Endodermal cell (in vitro differentiated cells): Measurements from ENCODE around the gene RASAL3. TPM values are rescaled to one million over a fixed set of nuclear protein-coding genes. Genes with fewer than 3 reads are reported as not detected.

ENCODE experiments used
- DNase-seq: peaks from one replicate; pipeline ENCODE4 v3.0.0-alpha.2; 2017
- H3K27ac ChIP-seq: 2 replicates; pipeline ENCODE4 v1.5.1; 2013; ENCODE audit warnings: mild to moderate bottlenecking, low read depth, low read length, moderate library complexity
- H3K27me3 ChIP-seq: 2 replicates; pipeline ENCODE4 v1.6.1; 2013; ENCODE audit warnings: mild to moderate bottlenecking, low read length, moderate library complexity; ENCODE audit not compliant: insufficient read depth, control insufficient read depth, poor library complexity, severe bottlenecking
- H3K36me3 ChIP-seq: 2 replicates; pipeline ENCODE4 v1.7.0; 2013; ENCODE audit warnings: mild to moderate bottlenecking, low read length, moderate library complexity; ENCODE audit not compliant: control insufficient read depth, insufficient read depth
- H3K4me1 ChIP-seq: one replicate; pipeline ENCODE4 v1.7.0; 2013; ENCODE audit warnings: low read length; ENCODE audit not compliant: control insufficient read depth, insufficient read depth
- H3K4me3 ChIP-seq: 2 replicates; pipeline ENCODE4 v1.5.1; 2013; ENCODE audit warnings: mild to moderate bottlenecking, low read length, moderate library complexity
- H3K9ac ChIP-seq: 2 replicates; pipeline ENCODE4 v1.6.1; 2013; ENCODE audit warnings: mild to moderate bottlenecking, low read length, moderate library complexity; ENCODE audit not compliant: poor library complexity, severe bottlenecking; ENCODE audit errors: extremely low read depth
- H3K9me3 ChIP-seq: 2 replicates; pipeline ENCODE4 v1.6.1; 2013; ENCODE audit warnings: mild to moderate bottlenecking, low read length, moderate library complexity; ENCODE audit not compliant: control insufficient read depth
- H3K27ac Mint-ChIP-seq: 2 replicates; pipeline ENCODE4 v1.8.0; 2020; ENCODE audit warnings: mixed read lengths
- H3K27me3 Mint-ChIP-seq: 2 replicates; pipeline ENCODE4 v1.8.0; 2021; ENCODE audit warnings: mild to moderate bottlenecking, mixed read lengths; ENCODE audit not compliant: insufficient read depth
- H3K36me3 Mint-ChIP-seq: 2 replicates; pipeline ENCODE4 v1.8.0; 2020; ENCODE audit warnings: low read depth, mixed read lengths
- H3K4me1 Mint-ChIP-seq: 2 replicates; pipeline ENCODE4 v1.8.0; 2020; ENCODE audit warnings: mixed read lengths
- H3K4me3 Mint-ChIP-seq: 2 replicates; pipeline ENCODE4 v1.8.0; 2020; ENCODE audit warnings: mild to moderate bottlenecking, moderate library complexity, mixed read lengths
- H3K9me3 Mint-ChIP-seq: 2 replicates; pipeline ENCODE4 v1.8.0; 2020; ENCODE audit warnings: mild to moderate bottlenecking, mixed read lengths
- WGBS, 2 experiments: methylation state at CpG; one replicate each; pipeline versions ENCODE4 v1.1.5 to v1.1.7; 2013; ENCODE audit warnings: missing lambda C conversion rate in 2 of 2, mixed read lengths in 1 of 2; ENCODE audit not compliant: insufficient coverage in 1 of 2, insufficient read length in 1 of 2; 5-methylcytosine and 5-hydroxymethylcytosine counted together
- microRNA-seq: library from miRNA; unstranded; fragments of <30 nt; microRNA quantifications from one replicate; pipeline ENCODE4 v1.2.0, GENCODE V29; 2020; ENCODE audit warnings: borderline microRNAs expressed
- total RNA-seq, 2 donors: library from RNA; stranded (reverse); fragmentation: NEBNext Ultra II Directional in 1 of 2; extraction: Animal tissue kit (Norgen Biotek cat#: 25700) in 1 of 2; gene quantifications; 2 replicates in 1 of 2; 3 replicates in 1 of 2; pipeline ENCODE4 v1.2.1, GENCODE V29; 2021
- TF ChIP-seq, protein P1 (sequence below): fragments of 200-600 bp; sonication (generic); conservative IDR thresholded peaks from 2 replicates; pipeline ENCODE4 v1.5.0; 2021; ENCODE audit warnings: antibody characterized with exemption, mild to moderate bottlenecking

The RASAL3 gene
- total RNA-seq, 2 donors from 2014 or later = not detected

GRCh38 chr19:15404097-15404779 is 60.1 kb downstream of the RASAL3 start:
- H3K9ac ChIP-seq = no peak overlapping the region
- no peak overlapping the region for H3K4me3 Mint-ChIP-seq
- H3K4me1 Mint-ChIP-seq = peaks cover 11% of the 10 kb centered on the region
- H3K27me3 Mint-ChIP-seq = no peaks in the 10 kb centered on the region
- H3K36me3 Mint-ChIP-seq = peaks cover 54% of the 10 kb centered on the region
- TF ChIP-seq, protein P1, sequence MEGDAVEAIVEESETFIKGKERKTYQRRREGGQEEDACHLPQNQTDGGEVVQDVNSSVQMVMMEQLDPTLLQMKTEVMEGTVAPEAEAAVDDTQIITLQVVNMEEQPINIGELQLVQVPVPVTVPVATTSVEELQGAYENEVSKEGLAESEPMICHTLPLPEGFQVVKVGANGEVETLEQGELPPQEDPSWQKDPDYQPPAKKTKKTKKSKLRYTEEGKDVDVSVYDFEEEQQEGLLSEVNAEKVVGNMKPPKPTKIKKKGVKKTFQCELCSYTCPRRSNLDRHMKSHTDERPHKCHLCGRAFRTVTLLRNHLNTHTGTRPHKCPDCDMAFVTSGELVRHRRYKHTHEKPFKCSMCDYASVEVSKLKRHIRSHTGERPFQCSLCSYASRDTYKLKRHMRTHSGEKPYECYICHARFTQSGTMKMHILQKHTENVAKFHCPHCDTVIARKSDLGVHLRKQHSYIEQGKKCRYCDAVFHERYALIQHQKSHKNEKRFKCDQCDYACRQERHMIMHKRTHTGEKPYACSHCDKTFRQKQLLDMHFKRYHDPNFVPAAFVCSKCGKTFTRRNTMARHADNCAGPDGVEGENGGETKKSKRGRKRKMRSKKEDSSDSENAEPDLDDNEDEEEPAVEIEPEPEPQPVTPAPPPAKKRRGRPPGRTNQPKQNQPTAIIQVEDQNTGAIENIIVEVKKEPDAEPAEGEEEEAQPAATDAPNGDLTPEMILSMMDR = no peak
- no peaks in the 10 kb centered on the region for H3K9me3 Mint-ChIP-seq
- DNase-seq = peak; percentile 30
- H3K4me1 ChIP-seq = peaks cover 10% of the 10 kb centered on the region
- H3K27ac ChIP-seq = no peak overlapping the region
- H3K9me3 ChIP-seq = no peaks in the 10 kb centered on the region
- H3K27ac Mint-ChIP-seq = peak overlapping the region; percentile 41
- H3K4me3 ChIP-seq = no peak overlapping the region
- H3K27me3 ChIP-seq = no peaks in the 10 kb centered on the region
- 94% methylated on average over 6 to 7 of the region's 7 CpGs for WGBS, 2 experiments
- peaks cover 57% of the 10 kb centered on the region for H3K36me3 ChIP-seq

DNA sequence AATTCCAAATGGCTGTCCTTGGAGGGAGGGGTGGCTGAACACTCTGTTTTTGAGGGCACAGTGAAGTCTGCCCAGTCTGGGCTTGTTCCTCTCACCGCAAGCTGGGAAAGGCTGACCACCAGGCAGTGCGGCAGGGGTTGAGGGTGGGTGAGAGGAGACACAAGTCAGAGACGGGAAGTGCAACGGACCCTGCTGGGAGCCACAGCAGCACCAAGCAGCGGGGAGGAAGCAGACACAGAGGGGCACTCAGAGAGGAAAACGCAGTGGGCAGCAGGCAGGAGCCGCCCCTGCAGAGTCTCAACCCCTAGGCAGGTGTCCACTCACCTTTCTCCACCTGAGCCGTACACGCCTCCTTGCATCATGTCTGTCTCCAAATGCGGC is 61.2 kb downstream of the RASAL3 start:
- Histone ChIP-seq H3K4me3 (no peak overlapping the region), H3K9ac (no peak overlapping the region), H3K27me3 (no peaks in the 10 kb centered on the region), H3K36me3 (peaks cover 56% of the 10 kb centered on the region), H3K4me1 (peaks cover 10% of the 10 kb centered on the region), H3K27ac (no peak overlapping the region), H3K9me3 (no peaks in the 10 kb centered on the region)
- 92 to 95% methylated on average over 6 to 10 of the region's 10 CpGs for WGBS, 2 experiments
- peak overlapping the region; percentile 70 for H3K27ac Mint-ChIP-seq
- H3K4me1 Mint-ChIP-seq = peaks cover 11% of the 10 kb centered on the region
- H3K36me3 Mint-ChIP-seq = peaks cover 47% of the 10 kb centered on the region
- TF ChIP-seq, protein P1 = no peak
- no peaks in the 10 kb centered on the region for H3K27me3 Mint-ChIP-seq
- H3K4me3 Mint-ChIP-seq = no peak overlapping the region
- peak; percentile 26 for DNase-seq
- H3K9me3 Mint-ChIP-seq = no peaks in the 10 kb centered on the region

GRCh38 chr19:15402411-15403150 is 61.8 kb downstream of the RASAL3 start:
- peak; percentile 38 for DNase-seq
- Histone ChIP-seq H3K4me1 (peaks cover 10% of the 10 kb centered on the region), H3K27me3 (no peaks in the 10 kb centered on the region), H3K4me3 (no peak overlapping the region), H3K9me3 (no peaks in the 10 kb centered on the region), H3K9ac (no peak overlapping the region), H3K27ac (no peak overlapping the region), H3K36me3 (peaks cover 56% of the 10 kb centered on the region)
- TF ChIP-seq, protein P1 = no peak
- 95% methylated on average over 8 to 15 of the region's 15 CpGs for WGBS, 2 experiments
- Mint-ChIP-seq H3K27me3 (no peaks in the 10 kb centered on the region), H3K36me3 (peaks cover 47% of the 10 kb centered on the region), H3K4me3 (no peak overlapping the region), H3K27ac (peak overlapping the region; percentile 70), H3K9me3 (no peaks in the 10 kb centered on the region), H3K4me1 (peaks cover 11% of the 10 kb centered on the region)

Small RNAs within 50 kb of the gene (microRNA-seq; reads per million reads assigned to microRNA genes)
- not detected for gene MIR1470

Other genes with a start within 250 kb of the RASAL3 start
- gene EPHX3, start 232.1 kb downstream of the RASAL3 start, total RNA-seq = 10 to 100 TPM; 14.5 to 18.7 TPM
- gene BRD4, start 132.0 kb downstream of the RASAL3 start, total RNA-seq = 100 to 1,000 TPM; 149 to 156 TPM
- 10 to 100 TPM; 34.9 to 39.6 TPM for gene AKAP8, start 84.8 kb downstream of the RASAL3 start, total RNA-seq
- gene AKAP8L, start 45.6 kb downstream of the RASAL3 start, total RNA-seq = 100 to 1,000 TPM; 190 to 237 TPM
- 10 to 100 TPM; 38.0 to 38.6 TPM for gene WIZ, start 14.6 kb downstream of the RASAL3 start, total RNA-seq
- not detected for gene PGLYRP2, start 15.0 kb upstream of the RASAL3 start, total RNA-seq
- gene CYP4F22, start 44.0 kb upstream of the RASAL3 start, total RNA-seq = not detected
- not detected for gene CYP4F8, start 150.7 kb upstream of the RASAL3 start, total RNA-seq
- gene CYP4F3, start 176.4 kb upstream of the RASAL3 start, total RNA-seq = not detected
- gene CYP4F12, start 208.5 kb upstream of the RASAL3 start, total RNA-seq = not detected